MCF 10A (cell line): ENCODE data around the gene TOR1B. TPM values are rescaled to one million over a fixed set of nuclear protein-coding genes. Genes with fewer than 3 reads are reported as not detected.

Experiments
- BruUV-seq: library from RNA; stranded (reverse); fragments of 400-500 nt; replicated peaks from 2 replicates; lab custom pipeline; 2021; lab: Mats Ljungman, UMichigan
- CTCF ChIA-PET: fragments of 300-600 bp; sonication (Branson Sonifier 250); formaldehyde crosslinking; extraction: SDS; loops from one replicate; lab custom pipeline; 2021; ENCODE audit warnings: antibody characterized with exemption, inconsistent platforms; lab: Yijun Ruan, JAX
- POLR2A ChIA-PET: fragments of 300-600, 350-650 bp; sonication (Branson Sonifier 250); formaldehyde crosslinking; extraction: SDS; loops from one replicate; lab custom pipeline; 2020; ENCODE audit warnings: antibody characterized with exemption, inconsistent platforms; lab: Yijun Ruan, JAX
- DNase-seq: peaks from one replicate; pipeline ENCODE4 v3.0.0-alpha.2; 2018; ENCODE audit not compliant: unreplicated experiment
- H3K27ac Mint-ChIP-seq: one replicate; pipeline ENCODE4 v1.8.0; 2022; ENCODE audit warnings: mild to moderate bottlenecking, low read depth, mixed read lengths; ENCODE audit not compliant: unreplicated experiment
- H3K27me3 Mint-ChIP-seq: one replicate; pipeline ENCODE4 v1.8.0; 2022; ENCODE audit warnings: mixed read lengths; ENCODE audit not compliant: insufficient read depth, unreplicated experiment
- H3K36me3 Mint-ChIP-seq: one replicate; pipeline ENCODE4 v1.8.0; 2022; ENCODE audit warnings: mild to moderate bottlenecking, moderate library complexity, mixed read lengths; ENCODE audit not compliant: insufficient read depth, unreplicated experiment
- H3K4me1 Mint-ChIP-seq: one replicate; pipeline ENCODE4 v1.8.0; 2022; ENCODE audit warnings: mixed read lengths; ENCODE audit not compliant: insufficient read depth, unreplicated experiment
- H3K4me3 Mint-ChIP-seq: one replicate; pipeline ENCODE4 v1.8.0; 2022; ENCODE audit warnings: mild to moderate bottlenecking, moderate library complexity, mixed read lengths; ENCODE audit not compliant: unreplicated experiment
- H3K9me3 Mint-ChIP-seq: one replicate; pipeline ENCODE4 v1.8.0; 2022; ENCODE audit warnings: mixed read lengths; ENCODE audit not compliant: unreplicated experiment
- CTCF ChIP-seq: fragments of 200-600 bp; IDR thresholded peaks from one replicate; pipeline ENCODE4 v1.8.0; 2022; ENCODE audit warnings: antibody characterized with exemption, mild to moderate bottlenecking; ENCODE audit not compliant: unreplicated experiment
- intact Hi-C: fragments of 100-400 bp; cut with micrococcal nuclease; formaldehyde crosslinking; loops from 2 replicates; pipeline ENCODE4 v1.14.1; 2022
- total RNA-seq: library from RNA; stranded (reverse); gene quantifications from 2 replicates; pipeline ENCODE4 v1.2.3, GENCODE V29; 2022

The TOR1B gene
- total RNA-seq, 1 experiment from 2014 or later, result 14.8 TPM

DNA sequence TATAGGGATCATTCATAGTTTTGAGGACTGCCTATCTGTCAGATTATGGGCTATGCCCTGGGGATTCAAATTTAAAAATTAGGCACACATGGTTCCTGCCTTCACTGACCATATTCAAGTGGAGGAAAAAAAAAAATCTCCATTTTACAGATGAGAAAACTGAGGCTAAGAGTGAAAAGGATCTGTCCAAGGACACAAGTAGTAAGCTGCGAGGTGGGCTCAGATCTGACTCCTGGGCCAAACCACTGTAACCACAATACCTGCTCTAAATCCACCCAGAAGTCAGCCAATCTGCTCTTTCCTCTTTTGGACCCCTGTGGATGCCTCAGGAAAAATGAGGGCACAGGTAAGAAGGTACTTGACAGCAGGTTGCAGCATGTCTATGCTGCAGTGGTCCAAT is 23.8 kb downstream of the TOR1B start:
- CTCF ChIA-PET, result interaction anchor here (0.7 kb wide), 1 partner anchor 12 kb away, joined by 4 read pairs; no protein-coding TSS in a partner anchor
- DNase-seq, result no peak
- Mint-ChIP-seq H3K27ac (no peak overlapping the region), H3K4me3 (no peak overlapping the region), H3K4me1 (no peaks in the 10 kb centered on the region), H3K9me3 (no peaks in the 10 kb centered on the region), H3K36me3 (peaks cover 52% of the 10 kb centered on the region), H3K27me3 (no peaks in the 10 kb centered on the region)
- intact Hi-C loops, result no loop called here
- no peak for TF ChIP-seq CTCF
- BruUV-seq, result no TSS peak
- POLR2A ChIA-PET, result no interaction called here

GRCh38 chr9:129828051-129828450 is 25.1 kb downstream of the TOR1B start:
- no peak for DNase-seq
- intact Hi-C loops, result no loop called here
- CTCF ChIA-PET, result interaction anchor here (0.6 kb wide), 1 partner anchor 813 kb away, joined by 5 read pairs; no protein-coding TSS in a partner anchor
- no peak overlapping the region for H3K27ac Mint-ChIP-seq
- no peaks in the 10 kb centered on the region for H3K9me3 Mint-ChIP-seq
- no peak for TF ChIP-seq CTCF
- POLR2A ChIA-PET, result interaction anchor here (0.5 to 0.9 kb wide), 2 partner anchors 10 to 193 kb away, joined by 3 read pairs; no protein-coding TSS in a partner anchor
- H3K4me1 Mint-ChIP-seq, result no peaks in the 10 kb centered on the region
- H3K27me3 Mint-ChIP-seq, result no peaks in the 10 kb centered on the region
- no peak overlapping the region for H3K4me3 Mint-ChIP-seq
- H3K36me3 Mint-ChIP-seq, result peaks cover 52% of the 10 kb centered on the region
- BruUV-seq, result no TSS peak

DNA sequence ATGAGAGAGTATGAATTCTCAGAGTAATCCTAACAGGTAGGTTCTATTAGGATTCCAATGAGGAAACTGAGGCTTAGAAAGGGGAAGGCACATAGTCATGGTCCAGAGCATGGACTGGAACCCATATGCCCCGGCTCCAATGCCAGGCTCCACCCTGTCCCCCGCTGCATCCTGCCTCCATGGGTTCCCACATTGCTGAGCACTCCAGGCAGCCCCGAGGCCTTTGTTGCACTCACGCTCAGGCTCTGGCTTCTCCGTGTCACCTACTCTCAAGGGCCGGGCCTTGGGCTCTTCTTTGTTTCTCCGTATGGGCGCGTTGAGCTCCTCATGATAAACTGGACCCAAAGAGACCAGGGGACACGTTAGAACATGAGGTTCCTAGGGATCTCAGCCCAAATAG is 26.0 kb downstream of the TOR1B start:
- CTCF ChIA-PET, result no interaction called here
- Mint-ChIP-seq H3K36me3 (peaks cover 53% of the 10 kb centered on the region), H3K27ac (no peak overlapping the region), H3K9me3 (no peaks in the 10 kb centered on the region), H3K4me1 (peaks cover 8% of the 10 kb centered on the region), H3K4me3 (no peak overlapping the region), H3K27me3 (no peaks in the 10 kb centered on the region)
- intact Hi-C loops, result no loop called here
- BruUV-seq, result no TSS peak
- no peak for TF ChIP-seq CTCF
- POLR2A ChIA-PET, result no interaction called here
- DNase-seq, result no peak

DNA sequence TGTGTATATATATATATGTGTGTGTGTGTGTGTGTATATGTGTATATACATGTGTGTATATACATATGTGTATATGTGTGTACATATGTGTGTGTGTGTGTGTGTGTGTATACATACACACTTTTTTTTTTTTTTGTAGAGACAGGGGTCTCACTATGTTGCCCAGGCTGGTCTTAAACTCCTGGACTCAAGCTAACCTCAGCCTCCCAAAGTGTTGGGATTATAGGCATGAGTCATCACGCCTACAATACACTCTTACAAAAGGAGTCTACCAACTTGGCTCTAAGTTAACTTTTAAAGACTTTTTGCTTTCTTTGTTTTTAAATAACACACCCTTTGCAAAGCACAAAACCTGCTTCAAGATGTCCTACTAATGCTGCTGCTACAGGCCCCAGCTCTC is 30.0 kb downstream of the TOR1B start:
- peak; percentile 18 for DNase-seq
- H3K4me1 Mint-ChIP-seq, result peaks cover 16% of the 10 kb centered on the region
- no TSS peak for BruUV-seq
- intact Hi-C loops, result no loop called here
- no peaks in the 10 kb centered on the region for H3K27me3 Mint-ChIP-seq
- TF ChIP-seq CTCF, result no peak
- no peak overlapping the region for H3K27ac Mint-ChIP-seq
- POLR2A ChIA-PET, result interaction anchor here (4.1 kb wide), 1 partner anchor 9 kb away, joined by 32 read pairs; the partner anchor contains the start of gene TOR1A
- CTCF ChIA-PET, result no interaction called here
- H3K36me3 Mint-ChIP-seq, result peaks cover 47% of the 10 kb centered on the region
- H3K9me3 Mint-ChIP-seq, result no peaks in the 10 kb centered on the region
- H3K4me3 Mint-ChIP-seq, result peak overlapping the region; percentile 97
